HG03354 (cell line): ENCODE measurements around the gene TRIM39.
"Not testable (repeated sequence)": the region's sequence is repeated elsewhere in the genome, so short reads cannot be mapped to it uniquely, and the experiment has no call there.

ENCODE experiments used
- ATAC-seq: cut with Tn5 transposase; IDR thresholded peaks from one replicate; pipeline ENCODE4 v1.9.1; 2021; ENCODE audit warnings: mild to moderate bottlenecking; ENCODE audit not compliant: unreplicated experiment, poor library complexity, severe bottlenecking

The TRIM39 gene

DNA sequence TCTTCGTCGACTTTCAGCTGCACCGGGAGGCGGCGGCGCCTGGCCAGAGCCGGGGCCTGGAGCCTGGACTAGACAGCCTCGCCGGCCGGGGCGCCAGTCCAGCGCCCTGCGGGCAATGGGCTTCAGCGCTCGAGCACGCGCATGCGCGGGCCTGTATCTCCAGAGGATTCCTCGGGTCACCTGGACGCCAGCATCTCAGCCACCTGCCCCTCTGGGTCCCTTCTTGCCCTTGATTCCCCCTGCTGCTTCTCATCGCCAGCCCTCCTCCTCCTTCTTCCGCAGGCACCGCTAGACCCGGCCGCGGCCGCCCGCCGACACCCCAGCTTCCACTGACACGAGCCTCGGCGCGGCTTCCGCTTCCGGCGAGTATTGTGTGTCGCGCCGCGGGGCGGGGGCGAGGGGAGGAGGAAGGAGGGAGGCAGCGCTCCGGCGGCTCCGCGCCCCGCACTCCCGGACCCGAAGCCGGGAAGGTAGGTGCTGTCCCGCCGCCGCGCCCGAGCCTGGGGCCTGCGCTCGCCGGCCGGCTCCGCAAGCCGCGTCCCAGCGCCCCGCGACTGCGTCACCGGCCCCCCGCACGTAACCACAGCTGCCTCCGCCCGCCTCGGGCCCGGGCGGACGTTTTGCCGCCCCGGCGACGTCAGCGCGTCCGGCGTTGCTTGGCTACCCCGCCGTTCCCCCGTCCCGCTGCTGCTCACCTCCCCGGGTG is at the start of gene TRIM39:
Gene TRIM39, plus strand, starts transcription at position 402 of the 706 bp plus-strand sequence. CDS start 2,391 bp downstream, outside the sequence.
- peak; percentile 82 for ATAC-seq

DNA sequence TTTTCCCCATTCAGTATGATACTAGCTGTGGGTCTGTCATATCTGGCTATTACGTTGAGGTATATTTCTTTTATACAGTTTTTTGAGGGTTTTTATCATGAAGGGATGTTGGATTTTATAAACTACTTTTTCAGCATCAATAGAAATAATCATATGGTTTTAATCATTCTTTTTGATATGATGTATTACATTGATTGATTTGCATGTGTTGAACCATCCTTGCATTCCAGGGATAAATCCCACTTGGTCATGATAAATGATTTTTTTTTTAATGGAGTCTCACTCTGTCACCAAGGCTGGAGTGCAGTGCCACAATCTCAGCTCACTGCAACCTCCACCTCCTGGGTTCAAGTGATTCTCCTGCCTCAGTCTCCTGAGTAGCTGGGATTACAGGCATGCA is 45.7 kb upstream of the TRIM39 start:
- not testable (repeated sequence) for ATAC-seq

DNA sequence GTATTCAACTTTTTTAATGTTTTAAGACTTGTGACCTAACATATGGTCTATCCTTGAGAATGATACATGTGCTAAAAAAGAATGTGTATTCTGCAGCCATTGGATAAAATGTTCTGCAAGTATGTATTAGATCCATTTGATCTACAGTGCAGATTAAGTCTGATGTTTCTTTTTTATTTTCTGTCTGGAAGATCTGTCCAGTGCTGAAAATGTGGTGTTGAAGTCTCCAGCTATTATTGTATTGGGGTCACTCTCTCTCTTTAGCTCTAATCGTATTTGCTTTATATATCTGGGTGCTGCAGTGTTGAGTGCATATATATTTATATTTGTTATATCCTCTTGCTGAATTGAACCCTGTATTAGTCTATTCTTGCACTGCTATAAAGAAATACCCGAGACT is 44.2 kb upstream of the TRIM39 start:
- no peak for ATAC-seq

GRCh38 chr6:30283761-30284160 is 43.0 kb upstream of the TRIM39 start:
- ATAC-seq = no peak

DNA sequence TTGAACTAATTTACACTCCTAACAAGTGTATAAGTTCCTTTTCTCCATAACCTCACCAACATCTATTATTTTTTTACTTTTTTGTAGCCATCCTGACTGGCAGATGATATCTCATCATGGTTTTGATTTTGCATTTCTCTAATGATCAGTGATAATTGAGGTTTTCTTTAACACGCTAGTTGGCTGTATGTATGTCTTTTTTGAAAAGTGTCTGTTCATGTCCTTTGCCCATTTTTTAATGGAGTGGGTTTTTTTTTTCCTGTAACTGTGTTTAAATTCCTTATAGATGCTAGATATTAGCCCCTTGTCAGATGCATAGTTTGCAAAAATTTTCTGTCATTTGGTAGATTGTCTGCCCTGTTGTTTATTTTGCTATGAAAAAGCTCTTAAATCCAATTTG is 39.6 kb upstream of the TRIM39 start:
- ATAC-seq = no peak

DNA sequence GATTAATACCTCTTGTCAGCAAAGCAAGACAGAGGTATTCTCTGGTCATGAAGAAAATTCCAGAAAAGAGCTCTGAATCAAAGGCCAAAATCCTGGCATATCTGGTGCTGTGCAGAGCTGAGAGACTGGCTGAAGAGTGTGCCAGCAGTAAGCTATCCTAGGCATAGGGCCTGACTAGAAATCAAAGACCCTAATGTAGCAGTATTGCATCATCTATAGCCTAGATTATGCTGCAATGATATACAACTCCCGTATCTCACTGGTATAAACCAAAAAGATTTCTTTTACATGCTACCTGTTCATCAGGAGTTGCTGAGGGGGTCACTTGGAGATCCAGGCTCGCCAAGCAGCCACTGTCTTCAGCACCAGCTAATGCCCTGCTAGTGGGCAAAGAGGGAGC is 30.9 kb upstream of the TRIM39 start:
- no peak for ATAC-seq

GRCh38 chr6:30304002-30304401 is 22.7 kb upstream of the TRIM39 start:
- no peak for ATAC-seq

DNA sequence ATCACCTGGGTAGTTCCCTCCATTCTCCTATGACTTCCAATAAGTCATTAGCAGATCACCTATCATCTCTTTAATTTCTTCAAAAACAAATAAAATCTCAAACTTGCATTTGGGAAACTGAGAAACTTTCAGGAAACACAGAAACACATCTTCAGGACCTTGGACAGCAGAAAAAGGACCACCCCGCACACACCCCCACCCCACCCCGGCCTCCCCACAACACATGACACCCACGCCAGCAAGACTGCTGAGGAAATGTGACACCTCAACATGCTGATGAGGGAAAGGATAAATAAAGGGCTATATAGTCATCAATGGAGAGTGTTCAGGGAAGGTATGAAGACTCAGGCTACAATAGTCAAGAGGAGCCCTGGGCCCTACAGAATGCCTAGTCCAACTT is 15.6 kb upstream of the TRIM39 start:
- no peak for ATAC-seq

- ATAC-seq = no peak
Observed at GRCh38 chr6:30311671-30312070, 15.1 kb upstream of the TRIM39 start.

- no peak for ATAC-seq
Observed at GRCh38 chr6:30312266-30312665, 14.5 kb upstream of the TRIM39 start.

DNA sequence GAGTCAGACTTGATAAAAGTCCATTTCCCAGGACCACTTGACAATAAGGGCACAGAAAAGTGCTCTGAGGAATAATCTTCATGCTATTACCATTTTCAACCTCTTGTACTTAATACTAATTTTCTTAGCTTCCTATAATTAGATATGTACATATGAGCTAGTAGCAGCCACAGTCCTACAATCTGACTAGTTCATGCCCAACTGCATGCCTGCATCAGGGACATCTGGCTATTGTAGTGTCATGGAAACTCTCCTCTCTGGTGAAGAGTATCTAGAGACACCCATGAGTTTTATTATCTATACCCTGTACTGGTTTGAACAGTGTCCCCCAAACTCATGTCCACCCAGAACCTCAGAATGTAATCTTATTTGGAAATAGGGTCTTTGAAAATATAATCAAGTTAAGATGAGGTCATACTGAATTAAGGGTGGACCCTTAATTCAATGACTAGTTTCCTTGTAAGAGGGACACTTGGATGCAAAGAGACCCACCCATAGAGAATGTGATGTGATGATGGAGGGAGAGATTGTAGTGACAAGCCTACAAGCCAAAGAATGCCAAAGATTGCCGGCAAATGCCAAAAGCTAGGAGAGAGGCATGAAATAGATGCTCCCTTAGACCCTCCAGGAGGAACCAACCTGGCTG is 13.9 kb upstream of the TRIM39 start:
- no peak for ATAC-seq

DNA sequence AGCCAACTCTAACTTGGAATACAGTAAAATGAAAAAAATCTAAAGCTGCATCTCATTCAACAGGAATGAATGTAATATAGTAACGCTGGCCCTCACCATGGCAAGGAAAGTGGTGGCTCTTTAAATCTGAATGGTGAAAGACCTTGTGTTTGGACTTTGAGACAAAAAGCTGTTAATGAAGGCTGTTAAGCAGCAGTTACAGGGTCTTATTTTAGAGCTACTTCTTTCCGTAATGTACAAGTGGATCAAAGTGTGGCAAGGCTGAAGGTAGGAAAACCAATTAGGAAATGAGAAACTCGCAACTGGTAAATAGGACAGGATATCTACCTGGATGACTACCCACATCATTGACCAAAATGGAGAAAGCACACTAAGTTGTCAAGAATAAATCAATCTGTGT is 11.6 kb upstream of the TRIM39 start:
- no peak for ATAC-seq

GRCh38 chr6:30317913-30318589 is 8.7 kb upstream of the TRIM39 start:
- ATAC-seq = no peak

DNA sequence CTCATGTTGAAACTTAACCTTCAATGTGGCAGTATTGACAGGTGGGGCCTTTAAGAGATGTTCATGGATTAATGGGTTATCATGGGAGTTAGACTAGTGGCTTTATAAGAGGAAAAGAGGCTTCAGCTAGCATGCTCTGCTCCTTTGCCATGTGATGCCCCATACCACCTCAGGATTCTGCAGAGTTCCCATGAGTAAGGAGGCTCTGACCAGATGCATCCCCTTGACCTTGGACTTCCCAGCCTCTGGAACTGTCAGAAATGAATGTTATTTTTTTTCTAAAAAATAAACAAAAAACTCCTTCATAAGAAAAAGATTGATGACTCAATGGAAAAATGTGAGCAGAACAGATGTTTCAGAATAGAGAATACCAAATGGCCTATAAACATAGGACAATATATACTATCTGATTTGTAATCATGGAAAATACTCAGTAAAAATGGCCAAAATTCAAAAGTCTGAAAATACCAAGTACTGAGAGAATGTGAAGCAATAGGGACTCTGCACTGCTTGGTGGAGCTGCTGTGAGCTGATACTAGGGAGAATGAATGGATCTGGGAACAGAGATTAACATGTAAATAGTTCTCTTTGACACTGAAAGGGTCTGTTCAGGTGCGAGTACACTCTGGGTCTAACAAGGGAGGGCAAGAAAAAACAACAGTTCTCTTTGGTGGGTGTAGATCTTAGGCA is 7.4 kb upstream of the TRIM39 start:
- no peak for ATAC-seq

GRCh38 chr6:30321692-30322388 is 4.9 kb upstream of the TRIM39 start:
- ATAC-seq = no peak

- no peak for ATAC-seq
Observed at GRCh38 chr6:30322527-30323501, 3.9 kb upstream of the TRIM39 start.

GRCh38 chr6:30323806-30324205 is 2.9 kb upstream of the TRIM39 start:
- ATAC-seq = no peak

GRCh38 chr6:30325150-30325872 is 1.4 kb upstream of the TRIM39 start:
- peak; percentile 32 for ATAC-seq
